Endothelial cell of umbilical vein (primary cell): ENCODE data around the gene SCO2. TPM values are rescaled to one million over a fixed set of nuclear protein-coding genes. Genes with fewer than 3 reads are reported as not detected.

Experiments
- BruUV-seq: library from RNA; stranded (reverse); fragments of 400-500 nt; replicated peaks from 2 replicates; lab custom pipeline; 2021; lab: Mats Ljungman, UMichigan
- CTCF ChIA-PET: fragments of 300-600, 350-600 bp; sonication (Branson Sonifier 250); formaldehyde crosslinking; loops from one replicate; lab custom pipeline; 2021; ENCODE audit warnings: antibody characterized with exemption, inconsistent platforms; lab: Charles Lee
- POLR2A ChIA-PET: fragments of 300-600, 350-600 bp; sonication (Branson Sonifier 250); formaldehyde crosslinking; loops from one replicate; lab custom pipeline; 2021; ENCODE audit warnings: antibody characterized with exemption, inconsistent platforms; lab: Charles Lee
- DNase-seq: peaks from one replicate; pipeline ENCODE4 v3.0.0-alpha.2; 2011; ENCODE audit warnings: low read depth, low spot score
- FAIRE-seq: peaks from 2 replicates; lab custom pipeline; 2011; peaks lifted over from hg19 to GRCh38; lab: Jason Lieb, UNC
- H2AFZ ChIP-seq: 2 replicates; pipeline ENCODE4 v1.6.0; 2012; ENCODE audit warnings: low read depth, low read length, control low read depth, inconsistent platforms
- H3K27ac ChIP-seq: 2 replicates; pipeline ENCODE4 v1.5.1; 2011; ENCODE audit warnings: low read depth, mild to moderate bottlenecking, control low read depth, low read length, moderate library complexity; ENCODE audit not compliant: insufficient read depth
- H3K27me3 ChIP-seq, 2 experiments: 2 replicates each; pipeline versions ENCODE4 v1.6.0 to v1.6.1; 2011; ENCODE audit warnings: low read length in 2 of 2, mixed read lengths in 1 of 2; ENCODE audit not compliant: control insufficient read depth in 2 of 2, insufficient read depth in 2 of 2
- H3K36me3 ChIP-seq, 2 experiments: 2 replicates in 1 of 2; 3 replicates in 1 of 2; pipeline ENCODE4 v1.5.1; 2011; ENCODE audit warnings: low read length in 2 of 2, mild to moderate bottlenecking in 1 of 2, moderate library complexity in 1 of 2; ENCODE audit not compliant: control insufficient read depth in 2 of 2, insufficient read depth in 2 of 2; ENCODE audit errors: extremely low read depth in 1 of 2
- H3K4me1 ChIP-seq: 3 replicates; pipeline ENCODE4 v1.5.1; 2011; ENCODE audit warnings: mild to moderate bottlenecking, low read length; ENCODE audit not compliant: control insufficient read depth, insufficient read depth; ENCODE audit errors: extremely low read depth
- H3K4me2 ChIP-seq: 2 replicates; pipeline ENCODE4 v1.6.1; 2011; ENCODE audit warnings: low read length, control low read depth, mixed read lengths; ENCODE audit not compliant: insufficient read depth
- H3K4me3 ChIP-seq, 3 experiments: fragments of 200-600 bp in 1 of 3; sonication (generic), shearing (Covaris generic) in 1 of 3; replicated peaks in 1 of 3; 2 replicates each; pipeline ENCODE4 v1.5.1; 2011 to 2016; ENCODE audit warnings: control low read depth in 3 of 3, low read length in 3 of 3, mild to moderate bottlenecking in 2 of 3, inconsistent platforms in 1 of 3, low read depth in 1 of 3, moderate library complexity in 1 of 3; ENCODE audit not compliant: insufficient read depth in 1 of 3
- H3K79me2 ChIP-seq: 2 replicates; pipeline ENCODE4 v1.6.0; 2012; ENCODE audit warnings: low read length, inconsistent platforms; ENCODE audit not compliant: control insufficient read depth, insufficient read depth
- H3K9ac ChIP-seq: replicated peaks from 2 replicates; pipeline ENCODE3; 2011; ENCODE audit warnings: low read length, control low read depth; ENCODE audit not compliant: insufficient read depth; ENCODE audit errors: extremely low read depth
- H3K9me1 ChIP-seq: replicated peaks from 3 replicates; pipeline ENCODE4 v1.6.0; 2011; ENCODE audit warnings: mild to moderate bottlenecking, low read length; ENCODE audit not compliant: control insufficient read depth, insufficient read depth; ENCODE audit errors: extremely low read depth
- H3K9me3 ChIP-seq: replicated peaks from 2 replicates; pipeline ENCODE4 v1.5.1; 2012; ENCODE audit warnings: low read length, inconsistent platforms; ENCODE audit not compliant: control insufficient read depth, insufficient read depth
- H4K20me1 ChIP-seq: replicated peaks from 2 replicates; pipeline ENCODE3; 2011; ENCODE audit warnings: mild to moderate bottlenecking, low read length; ENCODE audit not compliant: control insufficient read depth, insufficient read depth; ENCODE audit errors: extremely low read depth
- EZH2 ChIP-seq: IDR thresholded peaks from 2 replicates; pipeline ENCODE4 v1.6.1; 2012; ENCODE audit warnings: borderline replicate concordance, low read depth, mild to moderate bottlenecking, moderate library complexity, low read length, inconsistent platforms; ENCODE audit not compliant: severe bottlenecking
- FOS ChIP-seq: IDR thresholded peaks from 2 replicates; pipeline ENCODE4 v1.6.1; 2011; ENCODE audit warnings: mild to moderate bottlenecking, low read length, moderate library complexity, borderline replicate concordance; ENCODE audit not compliant: insufficient read depth
- GATA2 ChIP-seq: IDR thresholded peaks from 2 replicates; pipeline ENCODE4 v1.7.0; 2011; ENCODE audit warnings: low read depth, mild to moderate bottlenecking, moderate library complexity, mixed read lengths, low read length; ENCODE audit not compliant: insufficient read length, insufficient read depth
- JUN ChIP-seq: IDR thresholded peaks from 2 replicates; pipeline ENCODE4 v1.6.1; 2011; ENCODE audit warnings: borderline replicate concordance, low read depth; ENCODE audit not compliant: insufficient read length, insufficient read depth
- MAX ChIP-seq: IDR thresholded peaks from 2 replicates; pipeline ENCODE4 v1.6.1; 2011; ENCODE audit not compliant: insufficient read depth, insufficient read length
- MYC ChIP-seq: IDR thresholded peaks from one replicate; pipeline ENCODE4 v1.6.1; 2011; ENCODE audit warnings: mild to moderate bottlenecking, low read depth, low read length
- POLR2A ChIP-seq: IDR thresholded peaks from 2 replicates; pipeline ENCODE4 v1.6.1; 2012; ENCODE audit warnings: low read depth, mild to moderate bottlenecking, control low read depth, low read length
- POLR2AphosphoS5 ChIP-seq: IDR thresholded peaks from 2 replicates; pipeline ENCODE4 v1.6.1; 2012; ENCODE audit warnings: low read depth, mild to moderate bottlenecking, control low read depth, low read length, moderate library complexity; ENCODE audit not compliant: insufficient read depth
- dilution Hi-C: fragments of 300-500 bp; cut with MboI; formaldehyde crosslinking; loops from one replicate; pipeline ENCODE4 v1.15.0; 2019; ENCODE audit warnings: low sequenced_read_pairs; ENCODE audit not compliant: extremely low pct_ligation_motif_present
- intact Hi-C: fragments of 100-400 bp; cut with micrococcal nuclease; formaldehyde crosslinking; loops from one replicate; pipeline ENCODE4 v1.10.0; 2022
- polyA plus RNA-seq, 4 experiments: library from polyadenylated mRNA; depleted of rRNA in 3 of 4; stranded (reverse) in 3 of 4; unstranded in 1 of 4; fragments of >200 nt; gene quantifications; 2 replicates each; pipeline versions ENCODE4 v1.2.1 to v1.2.3, GENCODE V29; 2011 to 2012; ENCODE audit warnings: missing spikeins in 1 of 4
- total RNA-seq: library from RNA; stranded (reverse); gene quantifications from 2 replicates; pipeline ENCODE4 v1.2.3, GENCODE V29; 2021
- TF ChIP-seq, protein P1 (sequence below), 2 donors: IDR thresholded peaks; 1 replicate in 1 of 2; 2 replicates in 1 of 2; pipeline ENCODE4 v1.5.1; 2011; ENCODE audit warnings: low read length in 2 of 2, mild to moderate bottlenecking in 2 of 2, moderate library complexity in 2 of 2, control low read depth in 1 of 2, inconsistent platforms in 1 of 2, low read depth in 1 of 2; ENCODE audit not compliant: insufficient read depth in 1 of 2; ENCODE audit errors: extremely low read depth in 1 of 2

Gene SCO2
- total and polyA plus RNA-seq, 2 donors (not counting 3 experiments of a cell fraction or from before 2014, with no cell fraction given), result 3.5 to 3.7 TPM

- Histone ChIP-seq H3K27ac (no peak overlapping the region), H3K36me3 (no peaks in the 10 kb centered on the region), H4K20me1 (no peaks in the 10 kb centered on the region), H3K9me3 (no peaks in the 10 kb centered on the region), H3K4me3 (no peak overlapping the region), H3K27me3 (peaks cover 3 to 4% of the 10 kb centered on the region in 2 experiments), H3K4me2 (no peak overlapping the region), H3K79me2 (no peaks in the 10 kb centered on the region), H3K9me1 (no peaks in the 10 kb centered on the region), H3K4me1 (peaks cover 9% of the 10 kb centered on the region), H2AFZ (no peak overlapping the region), H3K9ac (no peak overlapping the region)
- dilution Hi-C loops, result no loop called here
- BruUV-seq, result no TSS peak
- intact Hi-C loops, result no loop called here
- TF ChIP-seq FOS (no peak), MYC (no peak), POLR2A (no peak), JUN (no peak), MAX (no peak), GATA2 (no peak), EZH2 (no peak), POLR2AphosphoS5 (no peak)
- TF ChIP-seq, protein P1, sequence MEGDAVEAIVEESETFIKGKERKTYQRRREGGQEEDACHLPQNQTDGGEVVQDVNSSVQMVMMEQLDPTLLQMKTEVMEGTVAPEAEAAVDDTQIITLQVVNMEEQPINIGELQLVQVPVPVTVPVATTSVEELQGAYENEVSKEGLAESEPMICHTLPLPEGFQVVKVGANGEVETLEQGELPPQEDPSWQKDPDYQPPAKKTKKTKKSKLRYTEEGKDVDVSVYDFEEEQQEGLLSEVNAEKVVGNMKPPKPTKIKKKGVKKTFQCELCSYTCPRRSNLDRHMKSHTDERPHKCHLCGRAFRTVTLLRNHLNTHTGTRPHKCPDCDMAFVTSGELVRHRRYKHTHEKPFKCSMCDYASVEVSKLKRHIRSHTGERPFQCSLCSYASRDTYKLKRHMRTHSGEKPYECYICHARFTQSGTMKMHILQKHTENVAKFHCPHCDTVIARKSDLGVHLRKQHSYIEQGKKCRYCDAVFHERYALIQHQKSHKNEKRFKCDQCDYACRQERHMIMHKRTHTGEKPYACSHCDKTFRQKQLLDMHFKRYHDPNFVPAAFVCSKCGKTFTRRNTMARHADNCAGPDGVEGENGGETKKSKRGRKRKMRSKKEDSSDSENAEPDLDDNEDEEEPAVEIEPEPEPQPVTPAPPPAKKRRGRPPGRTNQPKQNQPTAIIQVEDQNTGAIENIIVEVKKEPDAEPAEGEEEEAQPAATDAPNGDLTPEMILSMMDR (IDR thresholded peaks at IDR 0.05; ENCODE audit: extremely low read depth in 1 of 2, insufficient read depth in 1 of 2, low read depth in 1 of 2, low read length in 2 of 2), result no peak
- DNase-seq (no peak), FAIRE-seq (no peak)
- ChIA-PET POLR2A (no interaction called here), CTCF (interaction anchor here (0.7 kb wide), 1 partner anchor 30 kb away, joined by 3 read pairs; no protein-coding TSS in a partner anchor)
Measured at GRCh38 chr22:50536226-50536625, 10.8 kb upstream of the SCO2 start.
